SH-SY5Y (cell line): Measurements from ENCODE around the gene ZNRF4.

Experiments used
- GATA2 ChIP-seq: IDR thresholded peaks from 2 replicates; pipeline ENCODE4 v1.6.1; 2011; ENCODE audit warnings: mild to moderate bottlenecking, low read depth, low read length
- GATA3 ChIP-seq: IDR thresholded peaks from 2 replicates; pipeline ENCODE4 v1.6.1; 2011; ENCODE audit warnings: low read depth, mild to moderate bottlenecking, low read length, moderate library complexity

DNA sequence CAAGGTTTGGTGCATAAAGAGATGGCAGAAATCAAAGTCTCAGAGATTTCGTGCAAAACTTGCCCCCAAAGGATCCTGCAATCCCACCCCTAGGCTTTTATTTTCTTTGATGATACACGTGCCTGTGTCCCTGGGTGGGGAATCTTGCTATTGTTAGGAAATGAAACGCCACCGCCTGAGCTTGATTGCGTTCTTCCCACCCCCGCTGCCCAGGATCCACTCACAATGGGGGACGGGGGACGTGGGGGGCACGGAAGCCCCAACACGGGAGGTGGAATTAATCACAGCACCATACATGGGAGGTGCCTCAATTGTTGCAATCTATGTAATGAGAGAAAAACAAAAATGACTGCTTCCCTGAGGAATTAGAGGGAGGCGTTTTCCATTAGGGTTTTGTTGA lies 39.6 kb downstream of the ZNRF4 start:
- TF ChIP-seq GATA2 = no peak
- no peak for TF ChIP-seq GATA3
